Vagina (tissue), 2 donors: ENCODE results near the gene ASB10.

Experiments used
- POLR2A ChIP-seq, 2 donors: fragments of 450-650 bp; IDR thresholded peaks; one replicate each; pipeline ENCODE4 v1.6.1; 2017; ENCODE audit warnings: antibody characterized with exemption in 2 of 2, mild to moderate bottlenecking in 2 of 2, moderate library complexity in 2 of 2
- POLR2AphosphoS5 ChIP-seq, 2 donors: sonication (generic); formaldehyde crosslinking; IDR thresholded peaks; one replicate each; pipeline ENCODE4 v1.9.0; 2017; ENCODE audit warnings: antibody characterized with exemption in 2 of 2, mild to moderate bottlenecking in 2 of 2, low read depth in 1 of 2; ENCODE audit not compliant: insufficient read depth in 1 of 2
- TF ChIP-seq, protein P1 (sequence below), 3 experiments: fragments of 450-650 bp in 2 of 3; fragments of 200-600 bp in 1 of 3; sonication (generic) in 1 of 3; IDR thresholded peaks; one replicate each; pipeline ENCODE4 v1.5.1; 2017 to 2019; ENCODE audit warnings: antibody characterized with exemption in 3 of 3, mild to moderate bottlenecking in 2 of 3, moderate library complexity in 2 of 3

DNA sequence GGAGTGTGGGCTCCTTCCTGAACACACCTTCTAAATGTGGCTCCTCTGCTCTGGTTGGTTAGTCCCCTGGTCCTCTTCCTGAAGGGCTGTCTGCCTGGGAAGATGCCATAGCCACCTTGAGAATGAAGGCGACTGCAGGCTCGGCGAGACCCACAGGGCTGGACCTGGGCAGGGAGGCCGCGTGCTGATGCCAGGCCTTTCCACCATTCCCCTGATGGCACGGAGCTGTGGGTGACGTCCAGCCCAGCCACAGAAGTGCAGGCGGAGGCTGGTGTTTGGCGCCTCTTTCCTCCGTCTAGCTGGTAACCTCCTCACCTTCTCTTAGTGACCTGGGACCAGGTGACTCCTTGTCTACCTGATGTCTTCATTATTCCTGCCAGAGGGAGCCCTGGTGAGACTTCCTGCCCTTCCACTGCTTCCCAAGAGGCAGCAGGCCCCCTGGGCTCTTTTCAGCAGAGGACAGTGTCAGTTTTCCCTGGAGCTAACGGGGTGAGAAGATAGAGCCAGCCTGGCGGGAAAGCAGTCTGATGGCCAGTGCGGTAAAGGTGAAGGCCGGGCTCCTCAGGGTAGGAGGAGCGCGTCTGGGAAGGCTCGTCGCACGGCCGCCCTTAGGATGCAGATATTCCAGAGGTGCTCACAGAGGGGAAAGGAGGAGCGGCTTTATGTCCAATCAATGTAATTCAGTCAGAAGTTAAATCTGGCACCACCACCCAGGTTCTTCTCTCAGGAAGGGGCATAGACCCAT lies 54.4 kb downstream of the ASB10 start:
- TF ChIP-seq POLR2A (IDR thresholded peaks at IDR 0.05) (no peak), POLR2AphosphoS5 (IDR thresholded peaks at IDR 0.05; ENCODE audit: insufficient read depth in 1 of 2, low read depth in 1 of 2) (no peak)
- TF ChIP-seq, protein P1, sequence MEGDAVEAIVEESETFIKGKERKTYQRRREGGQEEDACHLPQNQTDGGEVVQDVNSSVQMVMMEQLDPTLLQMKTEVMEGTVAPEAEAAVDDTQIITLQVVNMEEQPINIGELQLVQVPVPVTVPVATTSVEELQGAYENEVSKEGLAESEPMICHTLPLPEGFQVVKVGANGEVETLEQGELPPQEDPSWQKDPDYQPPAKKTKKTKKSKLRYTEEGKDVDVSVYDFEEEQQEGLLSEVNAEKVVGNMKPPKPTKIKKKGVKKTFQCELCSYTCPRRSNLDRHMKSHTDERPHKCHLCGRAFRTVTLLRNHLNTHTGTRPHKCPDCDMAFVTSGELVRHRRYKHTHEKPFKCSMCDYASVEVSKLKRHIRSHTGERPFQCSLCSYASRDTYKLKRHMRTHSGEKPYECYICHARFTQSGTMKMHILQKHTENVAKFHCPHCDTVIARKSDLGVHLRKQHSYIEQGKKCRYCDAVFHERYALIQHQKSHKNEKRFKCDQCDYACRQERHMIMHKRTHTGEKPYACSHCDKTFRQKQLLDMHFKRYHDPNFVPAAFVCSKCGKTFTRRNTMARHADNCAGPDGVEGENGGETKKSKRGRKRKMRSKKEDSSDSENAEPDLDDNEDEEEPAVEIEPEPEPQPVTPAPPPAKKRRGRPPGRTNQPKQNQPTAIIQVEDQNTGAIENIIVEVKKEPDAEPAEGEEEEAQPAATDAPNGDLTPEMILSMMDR (IDR thresholded peaks at IDR 0.05) = no peak
